NCI-H1105 (cell line): ENCODE results near the gene EDARADD.

Source experiments
- DNase-seq: peaks from one replicate; lab custom pipeline; 2025; lab: John Stamatoyannopoulos, UW

Gene EDARADD

DNA sequence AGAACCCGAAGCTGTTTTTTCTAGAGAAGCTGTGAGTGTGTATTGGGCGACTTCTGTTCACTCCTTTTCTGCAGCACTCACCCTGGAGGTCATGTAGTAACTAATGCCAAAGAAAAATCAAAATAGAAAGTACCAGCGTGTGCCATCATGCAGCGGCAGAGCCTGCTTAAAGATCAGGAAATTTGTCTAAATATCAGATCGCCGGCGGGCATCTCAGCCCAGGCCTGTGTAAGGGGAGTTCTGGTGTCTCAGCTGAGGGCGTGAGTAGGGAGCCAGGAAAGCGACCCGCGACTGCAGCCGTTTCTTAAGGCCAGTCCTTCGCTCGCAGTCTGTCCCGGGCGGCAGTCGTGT is 768 bp downstream of the EDARADD start:
- no peak for DNase-seq

DNA sequence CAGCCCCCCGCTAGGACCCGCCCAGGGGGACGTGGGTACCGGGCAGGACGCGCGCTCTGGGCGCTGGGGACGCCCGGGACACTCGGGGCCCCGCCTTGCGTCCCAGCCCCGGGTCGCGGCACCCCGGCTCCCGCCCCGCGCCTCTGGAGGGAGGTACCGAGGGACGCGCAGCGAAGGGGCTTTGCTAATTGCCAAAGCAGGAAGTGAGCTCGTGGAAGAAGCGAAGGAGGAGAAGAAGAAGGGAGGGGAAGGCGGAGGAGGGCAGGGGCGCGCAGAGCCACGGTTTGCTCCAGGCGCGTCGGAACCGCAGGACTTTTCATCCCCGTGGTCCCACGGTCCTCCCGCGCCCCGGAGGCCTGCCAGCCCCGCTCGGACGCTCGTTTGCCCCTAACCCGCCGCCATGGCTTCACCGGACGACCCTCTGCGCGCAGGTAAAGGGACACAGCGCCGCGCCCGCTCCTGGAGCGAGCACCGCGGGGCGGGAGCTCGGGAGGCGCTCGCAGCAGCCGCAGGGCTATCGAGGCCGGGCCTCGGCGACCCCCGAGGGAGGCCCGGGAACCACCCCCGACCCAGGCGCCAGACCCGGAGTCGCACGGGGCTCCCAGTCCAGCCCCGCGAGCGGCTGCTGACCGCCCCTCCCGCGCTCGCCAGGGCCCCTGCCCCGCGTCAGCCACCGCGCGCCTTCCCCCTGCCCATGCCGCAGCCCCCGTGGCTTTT is 1.3 kb downstream of the EDARADD start:
- no peak for DNase-seq

DNA sequence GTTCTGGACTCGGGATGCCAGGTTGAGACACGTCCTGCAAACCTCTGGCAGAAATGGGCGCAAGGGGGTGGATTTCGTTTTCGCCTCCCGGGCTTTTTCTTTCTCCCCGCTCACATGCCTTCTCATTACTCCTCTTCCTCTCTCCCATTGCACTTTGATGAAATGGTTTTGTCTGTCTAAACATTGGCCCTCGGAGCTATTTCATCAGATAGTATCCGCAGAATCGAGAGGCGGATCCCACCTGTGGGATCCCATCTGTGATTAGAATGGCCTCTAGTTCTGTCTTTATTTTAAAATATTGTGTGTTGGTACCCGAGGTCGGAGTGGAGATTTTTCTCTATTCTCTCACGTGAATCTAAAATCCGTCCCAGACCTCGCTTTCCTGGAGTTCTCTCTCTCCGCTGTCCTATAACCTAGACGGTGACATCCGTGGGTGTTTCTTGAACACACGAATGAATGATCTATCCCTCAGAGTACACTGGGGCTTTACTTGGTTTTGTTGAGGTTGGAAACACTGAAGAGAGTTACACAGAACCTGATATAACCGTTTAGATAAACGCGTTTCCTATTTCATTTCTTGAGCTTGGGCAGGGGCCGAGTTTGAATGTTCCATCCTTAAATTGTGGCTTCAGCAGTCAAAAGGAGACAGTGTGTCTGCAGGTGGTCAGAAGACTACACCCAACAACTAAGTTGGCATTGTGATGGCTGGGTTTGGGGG is 2.0 kb downstream of the EDARADD start:
- no peak for DNase-seq

- DNase-seq: no peak
Measured at GRCh38 chr1:236396665-236397043, 2.6 kb downstream of the EDARADD start.

DNA sequence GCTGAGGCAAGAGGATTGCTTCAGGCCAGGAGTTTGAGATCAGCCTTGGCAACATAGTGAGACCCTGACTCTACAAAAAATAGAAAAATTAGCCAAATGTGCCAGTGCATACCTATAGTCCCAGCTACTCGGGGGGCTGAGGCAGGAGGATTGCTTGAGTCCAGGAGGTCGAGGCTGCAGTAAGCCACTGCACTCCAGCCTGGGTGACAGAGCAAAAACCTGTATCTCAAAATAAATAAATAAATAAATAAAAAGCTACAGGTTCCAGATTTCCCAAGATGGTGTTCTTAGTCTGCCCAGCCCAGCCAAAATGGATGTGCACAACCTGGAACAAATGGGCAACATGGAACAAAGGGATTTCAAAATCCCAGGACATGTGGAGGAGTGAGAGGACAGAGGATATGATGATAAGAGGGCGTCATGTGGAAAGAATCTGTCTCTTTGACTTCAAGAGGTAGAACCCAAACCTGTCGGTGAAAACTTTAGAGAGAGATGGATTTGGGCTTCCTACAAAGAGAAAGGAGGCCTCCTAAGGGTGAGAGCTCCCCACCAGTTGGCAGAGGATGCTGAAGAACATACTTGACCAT is 3.2 kb downstream of the EDARADD start:
- no peak for DNase-seq

GRCh38 chr1:236398538-236398937 is 4.5 kb downstream of the EDARADD start:
- DNase-seq: no peak

DNA sequence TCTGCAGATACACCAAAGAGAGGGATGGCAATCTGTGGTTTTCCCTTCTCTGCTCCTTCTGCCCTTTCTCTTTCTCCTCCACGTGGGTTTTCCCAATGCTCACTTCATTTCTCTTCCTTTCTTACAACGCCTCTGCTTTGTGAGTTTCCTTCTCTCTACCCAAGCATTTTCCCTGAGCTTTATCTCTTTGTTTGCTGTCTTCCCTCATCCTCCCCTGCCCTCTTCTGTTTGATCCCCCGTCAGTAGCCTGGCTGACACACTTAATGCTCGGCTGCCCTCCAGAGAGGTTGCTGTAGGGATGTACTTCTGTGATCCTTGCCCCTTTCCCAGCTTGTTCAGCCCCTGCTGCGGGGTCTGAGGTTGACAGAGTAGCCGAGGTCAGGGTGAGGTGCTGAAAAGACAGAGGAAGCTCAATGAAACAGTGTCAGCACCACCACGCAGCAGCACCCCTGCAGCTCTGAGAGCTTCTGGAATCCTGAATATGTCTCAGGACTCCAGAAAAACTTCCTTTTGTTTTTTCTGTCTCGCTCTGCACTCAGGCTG is 6.0 kb downstream of the EDARADD start:
- no peak for DNase-seq

GRCh38 chr1:236401698-236402097 is 7.6 kb downstream of the EDARADD start:
- no peak for DNase-seq

GRCh38 chr1:236403905-236404696 is 10.0 kb downstream of the EDARADD start:
- DNase-seq: no peak

- no peak for DNase-seq
Measured at GRCh38 chr1:236407059-236407458, 13.0 kb downstream of the EDARADD start.

- no peak for DNase-seq
Measured at GRCh38 chr1:236413688-236414087, 19.6 kb downstream of the EDARADD start.

GRCh38 chr1:236416165-236416564 is 22.1 kb downstream of the EDARADD start:
- no peak for DNase-seq

DNA sequence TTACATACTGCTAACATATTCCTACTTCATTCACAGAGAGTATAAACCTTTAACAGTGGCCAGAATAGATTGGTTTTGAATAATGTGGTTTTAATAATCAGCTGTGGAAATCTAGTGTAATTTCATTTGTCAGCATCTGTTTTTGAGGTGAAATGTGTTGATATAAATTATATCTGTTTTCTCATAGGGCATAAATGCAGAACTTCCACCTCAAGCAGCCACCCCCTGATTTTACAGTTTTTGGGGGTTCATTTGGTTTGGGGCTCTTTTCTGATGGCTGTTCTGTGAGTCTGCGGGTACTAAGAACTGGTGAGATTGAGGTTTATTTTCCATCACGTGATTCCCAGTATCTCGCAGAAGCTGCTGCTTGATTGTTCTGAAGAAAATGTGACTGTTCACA is 23.2 kb downstream of the EDARADD start:
- no peak for DNase-seq

DNA sequence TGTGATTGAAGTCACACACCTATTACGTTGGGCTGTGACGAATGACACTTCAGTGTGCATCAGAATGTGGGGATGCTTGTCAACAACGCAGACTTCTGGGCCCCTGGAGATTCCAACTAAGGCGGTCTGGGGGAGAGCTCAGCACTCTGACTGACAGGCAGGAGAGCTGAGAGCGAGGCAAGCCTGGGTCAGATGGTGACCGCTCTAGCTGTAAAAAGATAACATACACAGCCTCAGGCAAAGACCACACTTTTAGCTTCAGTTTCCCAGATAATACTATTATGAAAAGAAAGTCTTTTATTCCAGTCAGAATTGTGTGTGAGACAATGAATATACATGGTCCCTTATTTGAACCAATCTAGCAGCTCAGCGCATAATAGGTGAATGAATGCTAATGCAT is 25.4 kb downstream of the EDARADD start:
- no peak for DNase-seq

GRCh38 chr1:236421022-236421421 is 26.9 kb downstream of the EDARADD start:
- DNase-seq: no peak

DNA sequence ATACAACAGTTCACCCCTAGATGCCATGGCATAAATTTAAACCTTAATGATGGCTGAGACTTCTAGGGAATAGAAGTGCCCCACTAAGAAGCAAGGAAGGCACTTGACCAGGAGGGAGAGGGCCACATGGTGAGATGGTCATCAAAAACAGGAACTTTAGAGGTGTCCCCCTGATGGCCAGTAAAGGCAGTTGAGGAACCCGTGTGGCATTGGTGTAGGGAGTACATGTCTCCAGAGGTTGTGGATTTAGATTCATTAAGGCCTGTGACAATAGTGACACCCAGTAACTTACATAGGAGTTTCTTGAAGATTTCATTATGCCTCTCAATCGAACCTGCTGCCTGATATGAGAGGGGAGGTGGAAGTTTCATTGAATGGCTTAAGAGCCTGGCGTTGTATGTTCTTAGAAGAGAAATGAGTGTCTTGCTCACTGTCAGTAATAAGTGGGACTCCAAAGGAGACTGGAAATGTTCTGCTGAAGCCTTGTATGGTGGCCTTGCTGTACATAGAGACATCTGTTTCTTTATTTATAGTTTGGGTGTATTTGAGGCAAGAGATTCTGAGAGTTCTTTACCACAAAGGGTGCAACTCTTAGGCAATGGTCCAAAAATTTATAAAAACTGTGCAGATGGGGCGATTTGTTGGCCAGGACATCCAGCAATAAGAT is 27.9 kb downstream of the EDARADD start:
- DNase-seq: no peak

- no peak for DNase-seq
Measured at GRCh38 chr1:236422517-236422876, 28.4 kb downstream of the EDARADD start.

DNA sequence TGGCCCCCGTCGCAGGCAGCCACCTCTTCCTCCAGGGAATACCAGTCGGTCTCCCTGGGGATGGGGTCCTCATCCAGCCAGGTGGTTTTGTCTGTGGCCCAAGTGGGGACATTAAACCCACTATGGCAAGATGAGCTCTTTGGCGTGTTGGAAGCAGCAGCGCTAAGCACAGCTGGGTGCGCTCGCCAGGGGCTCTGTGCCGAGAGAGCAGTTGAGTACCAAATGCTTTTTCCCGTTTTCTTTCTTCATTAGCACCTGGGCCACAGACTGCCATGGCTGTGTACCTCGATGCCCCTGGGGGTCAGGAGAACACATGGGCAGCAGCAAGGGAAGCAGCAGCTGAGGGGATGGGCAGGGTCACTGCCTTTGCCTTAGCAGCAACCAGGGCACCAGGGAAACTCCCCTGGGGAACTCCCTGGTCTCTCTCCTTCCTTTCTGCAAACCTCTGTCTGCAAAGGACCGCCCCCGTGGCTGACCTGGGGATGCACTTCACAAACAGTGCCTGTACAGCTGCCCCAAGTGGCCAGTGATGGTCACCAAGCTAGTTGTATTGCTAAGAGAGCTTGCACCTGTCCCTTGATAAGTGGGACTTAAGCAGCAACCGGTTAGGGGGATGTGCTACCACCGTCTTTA is 31.1 kb downstream of the EDARADD start:
- no peak for DNase-seq

DNA sequence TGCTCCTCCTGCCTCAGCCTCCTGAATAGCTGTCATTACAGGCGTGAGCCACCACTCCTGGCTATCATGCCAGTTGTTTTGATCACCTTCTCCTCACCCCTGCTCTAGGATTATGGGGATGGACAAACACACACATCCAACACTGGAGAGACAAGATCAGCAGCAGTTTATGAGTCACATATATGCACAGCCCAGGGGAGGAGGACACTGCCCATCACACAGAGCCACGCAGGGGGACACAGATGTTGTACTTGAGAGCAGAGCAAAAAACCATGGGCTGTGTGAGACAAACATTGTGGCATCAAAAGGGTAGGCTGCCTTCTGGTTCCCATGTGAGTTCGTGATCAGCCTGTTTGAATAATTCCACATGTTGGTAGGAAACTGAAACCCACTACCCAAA is 32.1 kb downstream of the EDARADD start:
- DNase-seq: no peak

- no peak for DNase-seq
Measured at GRCh38 chr1:236429715-236430274, 35.7 kb downstream of the EDARADD start.

GRCh38 chr1:236433819-236434315 is 39.8 kb downstream of the EDARADD start:
- no peak for DNase-seq
